RWPE2 (cell line): ENCODE measurements around the gene SENP6.
"Not testable (repeated sequence)": the region's sequence is repeated elsewhere in the genome, so short reads cannot be mapped to it uniquely, and the experiment has no call there.

ENCODE experiments used
- ATAC-seq: fragments of 200-7000 bp; cut with Tn5 transposase; 3 replicates; pipeline ENCODE4 v1.9.1; 2021; ENCODE audit warnings: low read depth
- DNase-seq: peaks from one replicate; pipeline ENCODE4 v3.0.0-alpha.2; 2020; ENCODE audit warnings: low spot score
- H3K27ac ChIP-seq: fragments of 450-650 bp; 2 replicates; pipeline ENCODE4 v1.5.1; 2017; ENCODE audit warnings: mild to moderate bottlenecking; ENCODE audit not compliant: poor library complexity, severe bottlenecking
- H3K27me3 ChIP-seq: fragments of 250-450 bp; sonication (Bioruptor Pico); 2 replicates; pipeline ENCODE4 v1.5.1; 2021; ENCODE audit warnings: mild to moderate bottlenecking, moderate library complexity; ENCODE audit not compliant: insufficient read depth, poor library complexity, severe bottlenecking
- H3K36me3 ChIP-seq: fragments of 250-450 bp; sonication (Bioruptor Pico); 2 replicates; pipeline ENCODE4 v1.5.1; 2020; ENCODE audit warnings: low read depth, mild to moderate bottlenecking, moderate library complexity
- H3K4me1 ChIP-seq: fragments of 250-450 bp; sonication (Bioruptor Pico); 2 replicates; pipeline ENCODE4 v1.5.1; 2021; ENCODE audit warnings: mild to moderate bottlenecking, moderate library complexity; ENCODE audit not compliant: insufficient read depth, poor library complexity, severe bottlenecking
- H3K4me3 ChIP-seq: fragments of 250-450 bp; sonication (Bioruptor Pico); 2 replicates; pipeline ENCODE4 v1.5.1; 2021; ENCODE audit warnings: mild to moderate bottlenecking, moderate library complexity; ENCODE audit not compliant: severe bottlenecking
- H3K9me3 ChIP-seq: fragments of 250-450 bp; sonication (Bioruptor Pico); 2 replicates; pipeline ENCODE4 v1.5.1; 2021; ENCODE audit warnings: mild to moderate bottlenecking, moderate library complexity; ENCODE audit not compliant: severe bottlenecking
- CTCF ChIP-seq: fragments of 450-650 bp; IDR thresholded peaks from one replicate; pipeline ENCODE4 v1.5.1; 2017; ENCODE audit warnings: mild to moderate bottlenecking, moderate library complexity; ENCODE audit not compliant: poor library complexity, severe bottlenecking

SENP6 gene

GRCh38 chr6:75676377-75676776 lies 74.7 kb downstream of the SENP6 start:
- no peak for TF ChIP-seq CTCF
- H3K9me3 ChIP-seq = no peaks in the 10 kb centered on the region
- no peak overlapping the region for H3K4me3 ChIP-seq
- H3K27ac ChIP-seq = no peak overlapping the region
- no peaks in the 10 kb centered on the region for H3K27me3 ChIP-seq
- no peaks in the 10 kb centered on the region for H3K4me1 ChIP-seq
- ATAC-seq (no peak), DNase-seq (no peak)
- H3K36me3 ChIP-seq = peaks cover 98% of the 10 kb centered on the region

GRCh38 chr6:75682548-75682947 lies 80.9 kb downstream of the SENP6 start:
- H3K9me3 ChIP-seq, H3K27ac ChIP-seq, H3K4me3 ChIP-seq, H3K4me1 ChIP-seq, DNase-seq, H3K27me3 ChIP-seq, ATAC-seq: not testable (repeated sequence)
- H3K36me3 ChIP-seq = peaks cover 70% of the 10 kb centered on the region

DNA sequence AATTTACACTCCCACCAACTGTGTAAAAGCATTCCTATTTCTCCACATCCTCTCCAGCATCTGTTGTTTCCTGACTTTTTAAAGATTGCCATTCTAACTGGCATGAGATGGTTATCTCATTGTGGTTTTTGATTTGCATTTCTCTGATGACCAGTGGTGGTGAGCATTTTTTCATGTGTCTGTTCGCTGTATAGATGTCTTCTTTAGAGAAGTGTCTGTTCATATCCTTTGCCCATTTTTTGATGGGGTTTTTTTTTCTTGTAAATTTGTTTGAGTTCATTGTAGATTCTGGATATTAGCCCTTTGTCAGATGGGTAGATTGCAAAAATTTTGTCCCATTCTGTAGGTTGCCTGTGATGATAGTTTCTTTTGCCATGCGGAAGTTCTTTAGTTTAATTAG lies 81.3 kb downstream of the SENP6 start:
- not testable (repeated sequence) for H3K27ac ChIP-seq, H3K27me3 ChIP-seq, H3K4me3 ChIP-seq, ATAC-seq, H3K9me3 ChIP-seq, DNase-seq, H3K4me1 ChIP-seq
- peaks cover 66% of the 10 kb centered on the region for H3K36me3 ChIP-seq

- not testable (repeated sequence) for DNase-seq, H3K4me3 ChIP-seq, H3K9me3 ChIP-seq, H3K27me3 ChIP-seq, H3K27ac ChIP-seq, H3K4me1 ChIP-seq, ATAC-seq
- peaks cover 23% of the 10 kb centered on the region for H3K36me3 ChIP-seq
Measured at GRCh38 chr6:75687535-75687934, 85.9 kb downstream of the SENP6 start.

DNA sequence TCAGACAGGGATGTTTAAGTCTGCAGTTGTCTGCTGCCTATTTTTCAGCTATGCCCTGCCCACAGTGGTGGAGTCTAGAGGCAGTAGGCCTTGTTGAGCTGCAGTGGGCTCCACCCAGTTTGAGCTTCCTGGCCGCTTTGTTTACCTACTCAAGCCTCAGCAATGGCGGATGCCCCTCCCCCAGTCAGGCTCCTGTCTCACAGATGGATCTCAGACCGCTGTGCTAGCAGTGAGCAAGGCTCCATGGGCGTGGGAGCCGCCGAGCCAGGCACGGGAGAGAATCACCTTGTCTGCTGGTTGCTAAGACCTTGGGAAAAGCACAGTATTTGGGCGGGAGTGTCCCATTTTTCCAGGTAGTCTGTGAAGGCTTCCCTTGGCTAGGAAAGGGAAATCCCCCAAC lies 86.3 kb downstream of the SENP6 start:
- H3K36me3 ChIP-seq = peaks cover 23% of the 10 kb centered on the region
- not testable (repeated sequence) for H3K27ac ChIP-seq, DNase-seq, H3K9me3 ChIP-seq, ATAC-seq, H3K27me3 ChIP-seq, H3K4me3 ChIP-seq, H3K4me1 ChIP-seq

GRCh38 chr6:75689576-75689975 lies 87.9 kb downstream of the SENP6 start:
- Histone ChIP-seq H3K27me3 (no peaks in the 10 kb centered on the region), H3K36me3 (peaks cover 35% of the 10 kb centered on the region), H3K4me1 (no peaks in the 10 kb centered on the region), H3K27ac (no peak overlapping the region), H3K9me3 (no peaks in the 10 kb centered on the region), H3K4me3 (no peak overlapping the region)
- ATAC-seq = no peak
- no peak for TF ChIP-seq CTCF
- no peak for DNase-seq

- Histone ChIP-seq H3K27me3 (no peaks in the 10 kb centered on the region), H3K4me3 (no peak overlapping the region), H3K36me3 (peaks cover 42% of the 10 kb centered on the region), H3K4me1 (no peaks in the 10 kb centered on the region), H3K27ac (no peak overlapping the region), H3K9me3 (no peaks in the 10 kb centered on the region)
- DNase-seq (no peak), ATAC-seq (no peak)
- TF ChIP-seq CTCF = no peak
Measured at GRCh38 chr6:75691012-75691411, 89.3 kb downstream of the SENP6 start.
